Prostate gland (tissue), 2 donors: ENCODE results near the gene ZNF423. TPM values are rescaled to one million over a fixed set of nuclear protein-coding genes. Genes with fewer than 3 reads are reported as not detected.
A peak's percentile ranks its signal among the peaks of the same experiment; 100 is the strongest.

Experiments
- DNase-seq: peaks from one replicate; pipeline ENCODE4 v3.0.0-alpha.2; 2019; ENCODE audit warnings: low spot score
- H3K27ac ChIP-seq, 2 donors: fragments of 200-600 bp; sonication (generic); 2 replicates each; pipeline ENCODE4 v1.5.1; 2017 to 2019
- H3K27me3 ChIP-seq: fragments of 200-600 bp; sonication (generic); replicated peaks from 2 replicates; pipeline ENCODE4 v1.5.1; 2019; ENCODE audit not compliant: insufficient read depth
- H3K36me3 ChIP-seq, 2 donors: fragments of 200-600 bp; sonication (generic); 1 replicate in 1 of 2; 2 replicates in 1 of 2; pipeline versions ENCODE4 v1.5.1 to v1.8.1; 2017 to 2019
- H3K4me1 ChIP-seq: fragments of 200-600 bp; sonication (generic); replicated peaks from 2 replicates; pipeline ENCODE4 v1.5.1; 2019
- H3K4me3 ChIP-seq, 2 donors: fragments of 200-600 bp; sonication (generic); 2 replicates each; pipeline ENCODE4 v1.5.1; 2017 to 2019
- H3K9me3 ChIP-seq: fragments of 200-600 bp; sonication (generic); 2 replicates; pipeline ENCODE4 v1.5.1; 2017
- POLR2A ChIP-seq: fragments of 450-650 bp; IDR thresholded peaks from one replicate; pipeline ENCODE4 v1.6.1; 2016; ENCODE audit warnings: antibody characterized with exemption, mild to moderate bottlenecking
- POLR2AphosphoS5 ChIP-seq: sonication (generic); formaldehyde crosslinking; IDR thresholded peaks from one replicate; pipeline ENCODE4 v1.6.1; 2017; ENCODE audit warnings: antibody characterized with exemption
- whole genome bisulfite sequencing: methylation state at CpG from one replicate; pipeline ENCODE4 v1.1.5; 2018; 5-methylcytosine and 5-hydroxymethylcytosine counted together
- intact Hi-C: fragments of 100-400 bp; cut with DNase I; formaldehyde crosslinking; loops from one replicate; pipeline ENCODE4 v1.14.2; 2022
- total RNA-seq, 2 donors: library from RNA; depleted of rRNA; stranded (reverse); fragments of >200 nt; gene quantifications; one replicate each; pipeline ENCODE4 v1.1.0, GENCODE V29; 2016
- TF ChIP-seq, protein P1 (sequence below), 4 experiments: fragments of 200-600 bp in 2 of 4; fragments of 450-650 bp in 2 of 4; sonication (generic) in 2 of 4; IDR thresholded peaks; 1 replicate in 3 of 4; 2 replicates in 1 of 4; pipeline ENCODE4 v1.5.1; 2016 to 2019; ENCODE audit warnings: antibody characterized with exemption in 4 of 4, mild to moderate bottlenecking in 2 of 4, moderate library complexity in 2 of 4

ZNF423 gene
- 10 to 100 TPM in 1 of 2 donors, 1 to 10 TPM in 1; 6.1 to 22.7 TPM for total RNA-seq

DNA sequence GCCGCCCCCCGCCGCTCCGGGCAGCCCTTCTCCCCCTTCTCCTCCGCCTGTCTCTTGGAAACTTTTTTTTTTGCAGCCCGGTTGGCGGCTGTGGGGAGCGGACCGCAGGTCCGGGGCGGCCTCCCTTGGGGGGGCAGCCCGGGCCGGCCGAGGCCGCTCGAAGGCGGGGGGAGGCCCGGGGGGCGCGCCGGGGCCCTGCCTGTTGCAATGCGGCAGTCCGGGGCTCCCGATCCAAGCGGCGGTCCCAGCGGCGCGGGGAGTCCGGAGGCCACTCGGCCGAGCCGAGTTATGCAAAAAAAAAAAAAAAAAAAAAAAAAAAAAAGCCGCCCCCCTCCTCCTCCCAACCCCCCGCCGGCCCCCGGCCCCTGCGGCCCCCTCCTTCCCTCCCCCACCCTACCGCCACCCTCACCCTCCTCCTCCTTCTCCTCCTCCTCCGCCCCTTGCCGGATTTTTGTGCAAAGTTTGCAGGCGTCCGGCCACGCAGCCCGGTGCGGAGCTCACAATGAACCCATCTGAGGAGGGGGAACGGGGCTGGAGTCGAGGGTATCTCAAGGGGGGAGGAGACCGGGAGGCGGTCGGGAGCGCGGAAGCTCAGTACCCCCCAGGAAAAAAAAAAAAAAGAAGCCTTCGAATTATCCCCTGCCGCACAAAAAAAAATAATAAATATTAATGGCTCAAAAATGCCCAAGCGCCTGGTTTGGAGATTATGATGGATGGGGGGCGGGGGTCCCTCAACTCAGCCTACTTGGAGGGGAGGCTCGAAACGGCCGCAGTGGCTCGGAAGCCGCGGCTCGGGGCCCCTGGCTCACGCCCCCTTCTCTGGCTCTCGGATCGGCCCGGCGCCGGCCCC is at the start of gene ZNF423:
Gene ZNF423, minus strand, starts transcription at position 291 of the 850 bp plus-strand sequence. CDS start 338 bp downstream, outside the sequence.
- intact Hi-C loops = loop anchor here (5.0 to 10.0 kb wide), 6 partner anchors 104 to 364 kb away; partner anchors contain the start of gene TENT4B
- peaks cover 9% of the 10 kb centered on the region for H3K4me1 ChIP-seq

DNA sequence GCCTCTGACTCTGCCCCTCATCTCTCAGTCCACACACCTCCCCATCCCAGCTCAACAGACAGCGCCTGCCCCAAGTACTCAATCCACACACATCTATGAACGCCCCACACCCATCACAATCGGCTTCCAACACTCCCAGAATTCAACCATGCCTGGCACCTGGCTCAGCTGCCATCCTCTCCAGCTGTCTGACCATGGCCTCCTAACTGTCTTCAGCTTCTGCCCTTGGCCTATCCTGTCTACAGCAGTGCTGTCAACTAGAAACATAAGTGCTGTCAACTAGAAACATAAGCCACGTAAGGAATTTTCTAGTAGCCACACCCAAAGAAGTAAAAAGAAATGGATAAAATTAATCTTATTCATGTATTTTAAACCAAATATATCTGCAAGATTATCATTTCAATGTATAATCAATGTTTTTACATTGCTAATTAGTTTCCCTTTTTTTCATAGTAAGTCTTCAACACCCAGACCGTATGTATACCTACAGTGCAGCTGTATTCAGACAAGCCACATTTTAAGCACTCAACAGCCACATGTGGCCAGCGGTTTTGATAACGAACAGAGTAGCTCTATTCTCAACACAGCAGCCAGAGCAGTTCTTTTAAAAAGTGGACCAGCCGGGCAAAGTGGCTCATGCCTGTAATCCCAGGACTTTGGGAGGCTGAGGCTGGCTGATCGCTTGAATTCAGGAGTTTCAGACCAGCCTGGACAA is 48.6 kb upstream of the ZNF423 start:
- Histone ChIP-seq H3K36me3 (no peaks in the 10 kb centered on the region), H3K4me3 (no peak overlapping the region), H3K27me3 (no peaks in the 10 kb centered on the region), H3K27ac (no peak overlapping the region), H3K4me1 (no peaks in the 10 kb centered on the region), H3K9me3 (no peaks in the 10 kb centered on the region)
- no peak for DNase-seq
- TF ChIP-seq, protein P1, sequence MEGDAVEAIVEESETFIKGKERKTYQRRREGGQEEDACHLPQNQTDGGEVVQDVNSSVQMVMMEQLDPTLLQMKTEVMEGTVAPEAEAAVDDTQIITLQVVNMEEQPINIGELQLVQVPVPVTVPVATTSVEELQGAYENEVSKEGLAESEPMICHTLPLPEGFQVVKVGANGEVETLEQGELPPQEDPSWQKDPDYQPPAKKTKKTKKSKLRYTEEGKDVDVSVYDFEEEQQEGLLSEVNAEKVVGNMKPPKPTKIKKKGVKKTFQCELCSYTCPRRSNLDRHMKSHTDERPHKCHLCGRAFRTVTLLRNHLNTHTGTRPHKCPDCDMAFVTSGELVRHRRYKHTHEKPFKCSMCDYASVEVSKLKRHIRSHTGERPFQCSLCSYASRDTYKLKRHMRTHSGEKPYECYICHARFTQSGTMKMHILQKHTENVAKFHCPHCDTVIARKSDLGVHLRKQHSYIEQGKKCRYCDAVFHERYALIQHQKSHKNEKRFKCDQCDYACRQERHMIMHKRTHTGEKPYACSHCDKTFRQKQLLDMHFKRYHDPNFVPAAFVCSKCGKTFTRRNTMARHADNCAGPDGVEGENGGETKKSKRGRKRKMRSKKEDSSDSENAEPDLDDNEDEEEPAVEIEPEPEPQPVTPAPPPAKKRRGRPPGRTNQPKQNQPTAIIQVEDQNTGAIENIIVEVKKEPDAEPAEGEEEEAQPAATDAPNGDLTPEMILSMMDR (IDR thresholded peaks at IDR 0.05) = no peak
- TF ChIP-seq POLR2A = no peak
- no peak for TF ChIP-seq POLR2AphosphoS5
- 91% methylated on average over 9 of the region's 9 CpGs for WGBS
- intact Hi-C loops = no loop called here

More for the DNA sequence above, at the start of gene ZNF423:
- WGBS = under 1% methylated on average over 60 of the region's 70 CpGs
- no peaks in the 10 kb centered on the region for H3K27me3 ChIP-seq
- no peak for DNase-seq
- H3K27ac ChIP-seq = peak within 1 kb of the TSS; percentile 85 to 86
- no peak for TF ChIP-seq POLR2AphosphoS5
- no peak for TF ChIP-seq POLR2A
- TF ChIP-seq, protein P1 (IDR thresholded peaks at IDR 0.05) = no peak
- H3K36me3 ChIP-seq = no peaks in the 10 kb centered on the region
- H3K9me3 ChIP-seq = no peaks in the 10 kb centered on the region
- peak within 1 kb of the TSS; percentile 70 to 79 for H3K4me3 ChIP-seq

DNA sequence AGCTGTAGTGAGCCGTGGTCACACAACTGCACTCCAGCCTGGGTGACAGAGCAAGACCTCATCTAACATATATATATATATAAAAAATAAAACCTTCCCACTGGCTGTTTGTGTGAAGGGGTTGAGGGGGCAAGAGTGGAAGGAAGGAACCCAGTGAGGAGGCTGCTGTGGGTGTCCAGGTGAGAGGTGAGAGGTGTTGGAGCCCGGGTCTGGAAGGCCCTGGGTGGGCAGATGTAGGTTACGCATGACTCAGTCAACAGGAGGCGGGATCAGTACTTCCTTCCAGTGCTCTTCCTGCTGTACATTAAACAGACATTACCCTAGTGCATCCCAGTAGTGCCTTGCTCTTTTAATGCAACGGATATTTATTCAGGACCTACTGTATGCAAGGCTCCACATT is 47.0 kb upstream of the ZNF423 start:
- DNase-seq = no peak
- TF ChIP-seq POLR2A = no peak
- no peak for TF ChIP-seq POLR2AphosphoS5
- TF ChIP-seq, protein P1 (IDR thresholded peaks at IDR 0.05) = no peak
- no peak overlapping the region for H3K4me3 ChIP-seq
- H3K36me3 ChIP-seq = no peaks in the 10 kb centered on the region
- no peak overlapping the region for H3K27ac ChIP-seq
- no peaks in the 10 kb centered on the region for H3K27me3 ChIP-seq
- 85% methylated on average over 5 of the region's 5 CpGs for WGBS
- H3K4me1 ChIP-seq = no peaks in the 10 kb centered on the region
- no peaks in the 10 kb centered on the region for H3K9me3 ChIP-seq
- intact Hi-C loops = no loop called here

- no peaks in the 10 kb centered on the region for H3K27me3 ChIP-seq
- DNase-seq = no peak
- intact Hi-C loops = no loop called here
- H3K4me3 ChIP-seq = no peak overlapping the region
- H3K36me3 ChIP-seq = no peaks in the 10 kb centered on the region
- WGBS = 93% methylated on average over 9 of the region's 9 CpGs
- H3K27ac ChIP-seq = no peak overlapping the region
- H3K9me3 ChIP-seq = no peaks in the 10 kb centered on the region
- no peaks in the 10 kb centered on the region for H3K4me1 ChIP-seq
- TF ChIP-seq, protein P1 (IDR thresholded peaks at IDR 0.05) = no peak
- TF ChIP-seq POLR2AphosphoS5 = no peak
- TF ChIP-seq POLR2A = no peak
Measured at GRCh38 chr16:49901711-49902110, 45.8 kb upstream of the ZNF423 start.
